ENCODE data around the gene AKT1S1.

The AKT1S1 gene

GRCh38 chr19:49891393-49891792, 14.2 kb upstream of the AKT1S1 start:
- H3K27ac ChIP-seq, result no peak overlapping the region
- TF ChIP-seq, protein P1, sequence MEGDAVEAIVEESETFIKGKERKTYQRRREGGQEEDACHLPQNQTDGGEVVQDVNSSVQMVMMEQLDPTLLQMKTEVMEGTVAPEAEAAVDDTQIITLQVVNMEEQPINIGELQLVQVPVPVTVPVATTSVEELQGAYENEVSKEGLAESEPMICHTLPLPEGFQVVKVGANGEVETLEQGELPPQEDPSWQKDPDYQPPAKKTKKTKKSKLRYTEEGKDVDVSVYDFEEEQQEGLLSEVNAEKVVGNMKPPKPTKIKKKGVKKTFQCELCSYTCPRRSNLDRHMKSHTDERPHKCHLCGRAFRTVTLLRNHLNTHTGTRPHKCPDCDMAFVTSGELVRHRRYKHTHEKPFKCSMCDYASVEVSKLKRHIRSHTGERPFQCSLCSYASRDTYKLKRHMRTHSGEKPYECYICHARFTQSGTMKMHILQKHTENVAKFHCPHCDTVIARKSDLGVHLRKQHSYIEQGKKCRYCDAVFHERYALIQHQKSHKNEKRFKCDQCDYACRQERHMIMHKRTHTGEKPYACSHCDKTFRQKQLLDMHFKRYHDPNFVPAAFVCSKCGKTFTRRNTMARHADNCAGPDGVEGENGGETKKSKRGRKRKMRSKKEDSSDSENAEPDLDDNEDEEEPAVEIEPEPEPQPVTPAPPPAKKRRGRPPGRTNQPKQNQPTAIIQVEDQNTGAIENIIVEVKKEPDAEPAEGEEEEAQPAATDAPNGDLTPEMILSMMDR (conservative IDR thresholded peaks at IDR 0.05), result no peak

- H3K27ac ChIP-seq, result no peak overlapping the region
- TF ChIP-seq, protein P1 (conservative IDR thresholded peaks at IDR 0.05), result peak; percentile 46
These were observed 13.5 kb upstream of the AKT1S1 start for GRCh38 chr19:49890349-49891311.

GRCh38 chr19:49889687-49890348, 12.7 kb upstream of the AKT1S1 start:
- TF ChIP-seq, protein P1 (conservative IDR thresholded peaks at IDR 0.05), result peak; percentile 71
- no peak overlapping the region for H3K27ac ChIP-seq

DNA sequence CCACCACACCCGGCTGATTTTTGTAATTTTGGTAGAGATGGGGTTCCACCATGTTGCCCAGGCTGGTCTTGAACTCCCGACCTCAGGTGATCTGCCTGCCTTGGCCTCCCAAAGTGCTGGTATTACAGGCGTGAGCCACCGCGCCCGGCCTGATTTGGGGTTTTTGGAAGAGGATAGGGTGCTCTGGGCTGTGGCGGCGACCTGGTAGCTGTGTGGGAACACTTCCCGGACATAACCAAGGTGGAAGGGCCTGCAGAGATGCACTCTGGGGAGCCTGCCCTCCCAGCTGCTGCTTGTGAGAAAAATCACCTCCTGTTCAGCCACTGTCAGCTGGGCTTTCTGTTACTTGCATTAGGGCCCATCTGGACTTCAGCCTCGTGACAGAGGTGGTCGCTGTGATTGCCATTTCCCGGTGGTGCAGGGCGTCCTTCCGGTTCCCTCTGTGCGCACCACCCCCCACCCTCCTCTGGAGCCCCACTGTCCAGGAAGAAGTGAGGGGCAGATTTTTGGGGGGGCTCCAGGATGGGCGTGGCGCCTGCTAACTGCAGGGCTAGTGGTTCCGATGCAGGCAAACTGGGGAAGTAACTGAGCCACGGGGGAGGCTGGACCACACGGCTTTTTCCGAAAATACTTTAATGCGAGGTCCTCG, 12.0 kb upstream of the AKT1S1 start:
- H3K27ac ChIP-seq, result no peak overlapping the region
- TF ChIP-seq, protein P1 (conservative IDR thresholded peaks at IDR 0.05), result no peak

- TF ChIP-seq, protein P1 (conservative IDR thresholded peaks at IDR 0.05), result no peak
- H3K27ac ChIP-seq, result no peak overlapping the region
These were observed 11.3 kb upstream of the AKT1S1 start for GRCh38 chr19:49888510-49888824.

DNA sequence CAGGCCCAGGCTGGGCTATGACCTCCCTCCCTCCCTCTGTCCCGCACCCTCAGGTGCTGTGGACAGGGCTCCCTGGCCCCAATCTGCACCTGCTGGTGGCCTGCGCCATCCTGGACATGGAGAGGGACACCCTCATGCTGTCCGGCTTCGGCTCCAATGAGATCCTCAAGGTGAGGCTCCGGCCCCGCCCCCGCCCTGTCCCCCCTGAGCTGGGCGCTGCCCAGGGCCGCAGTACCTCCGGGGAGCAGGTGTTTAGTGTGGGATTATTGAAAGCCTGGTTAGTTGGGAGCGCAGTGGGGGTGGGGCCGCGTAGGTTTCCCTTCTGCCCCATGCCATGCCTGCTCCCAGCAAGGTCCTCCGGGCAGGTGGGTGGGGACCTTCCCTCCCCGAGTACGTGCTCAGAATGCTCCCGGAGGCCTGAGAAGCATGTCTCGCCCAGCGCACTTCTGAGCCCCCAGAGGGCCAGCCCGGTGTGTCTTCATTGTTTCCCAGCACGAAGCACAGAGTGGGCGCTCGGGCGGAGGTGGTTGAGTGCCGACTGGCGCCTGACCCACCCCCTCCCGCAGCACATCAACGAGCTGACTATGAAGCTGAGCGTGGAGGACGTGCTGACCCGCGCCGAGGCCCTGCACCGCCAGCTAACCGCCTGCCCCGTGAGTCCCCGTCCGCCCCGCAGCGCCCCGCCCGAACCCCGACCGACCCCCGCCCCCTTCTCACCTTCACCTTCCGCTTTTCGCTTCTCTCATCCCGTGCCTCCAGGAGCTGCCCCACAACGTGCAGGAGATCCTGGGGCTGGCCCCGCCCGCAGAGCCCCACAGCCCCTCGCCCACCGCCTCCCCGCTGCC, 10.7 kb upstream of the AKT1S1 start:
- TF ChIP-seq, protein P1 (conservative IDR thresholded peaks at IDR 0.05), result no peak
- H3K27ac ChIP-seq, result no peak overlapping the region

Measured in VCaP (cell line).